GM12878 (cell line): ENCODE measurements around the gene TPK1. TPM values are rescaled to one million over a fixed set of nuclear protein-coding genes. Genes with fewer than 3 reads are reported as not detected.

Source experiments
- ATAC-seq: fragments of 200-7000 bp; cut with Tn5 transposase; 3 replicates; pipeline ENCODE4 v1.9.1; 2020; ENCODE audit warnings: mild to moderate bottlenecking, moderate library complexity
- BruUV-seq: library from RNA; stranded (reverse); fragments of 400-500 nt; replicated peaks from 2 replicates; lab custom pipeline; 2021; lab: Mats Ljungman, UMichigan
- CTCF ChIA-PET: fragments of 300-600 bp; sonication (Branson Sonifier 250); formaldehyde crosslinking; extraction: SDS; loops from one replicate; lab custom pipeline; 2021; ENCODE audit warnings: inconsistent platforms; lab: Yijun Ruan, JAX
- POLR2A ChIA-PET: fragments of 350-600 bp; formaldehyde crosslinking; extraction: SDS; loops from one replicate; lab custom pipeline; 2021; ENCODE audit warnings: inconsistent platforms; lab: Charles Lee
- RAD21 ChIA-PET: fragments of 300-600 bp; sonication (Branson Sonifier 250); formaldehyde crosslinking; loops from one replicate; lab custom pipeline; 2023; ENCODE audit warnings: antibody characterized with exemption; ENCODE audit not compliant: unreplicated experiment; lab: Charles Lee
- SMC1A ChIA-PET: fragments of 300-600 bp; sonication (Branson Sonifier 250); formaldehyde crosslinking; loops from one replicate; lab custom pipeline; 2023; ENCODE audit not compliant: unreplicated experiment, uncharacterized antibody; lab: Charles Lee
- DNase-seq: peaks from one replicate; pipeline ENCODE4 v3.0.0-alpha.2; 2011; ENCODE audit warnings: low read depth, low spot score
- FAIRE-seq: peaks from 3 replicates; lab custom pipeline; 2011; peaks lifted over from hg19 to GRCh38; lab: Jason Lieb, UNC
- H2AFZ ChIP-seq: 2 replicates; pipeline ENCODE4 v1.6.0; 2011; ENCODE audit warnings: low read depth, low read length, control low read depth; ENCODE audit not compliant: control insufficient read depth
- H3K27ac ChIP-seq: 2 replicates; pipeline ENCODE4 v1.5.1; 2011; ENCODE audit warnings: control low read depth; ENCODE audit not compliant: control insufficient read depth, insufficient read depth
- H3K27me3 ChIP-seq, 2 experiments: replicated peaks in 1 of 2; 2 replicates each; pipeline versions ENCODE4 v1.6.0 to v1.6.1; 2011; ENCODE audit warnings: low read length in 1 of 2; ENCODE audit not compliant: control insufficient read depth in 2 of 2, insufficient read depth in 2 of 2
- H3K36me3 ChIP-seq, 2 experiments: 2 replicates each; pipeline ENCODE4 v1.5.1; 2011; ENCODE audit warnings: low read length in 1 of 2; ENCODE audit not compliant: control insufficient read depth in 2 of 2, insufficient read depth in 2 of 2
- H3K4me1 ChIP-seq: 2 replicates; pipeline ENCODE4 v1.6.1; 2011; ENCODE audit warnings: mild to moderate bottlenecking, low read length, moderate library complexity, mixed read lengths; ENCODE audit not compliant: control insufficient read depth, insufficient read depth
- H3K4me2 ChIP-seq: 2 replicates; pipeline ENCODE4 v1.6.0; 2011; ENCODE audit warnings: control low read depth; ENCODE audit not compliant: control insufficient read depth, insufficient read depth
- H3K4me3 ChIP-seq: fragments of 200-600 bp; sonication (generic); 2 replicates; pipeline ENCODE4 v1.5.1; 2016
- H3K79me2 ChIP-seq: 2 replicates; pipeline ENCODE4 v1.6.0; 2011; ENCODE audit warnings: low read length; ENCODE audit not compliant: control insufficient read depth, insufficient read depth
- H3K9ac ChIP-seq: 2 replicates; pipeline ENCODE4 v1.8.0; 2011; ENCODE audit warnings: low read length, control low read depth, mixed read lengths; ENCODE audit not compliant: control insufficient read depth, insufficient read depth
- H3K9me3 ChIP-seq: replicated peaks from 3 replicates; pipeline ENCODE4 v1.5.1; 2011; ENCODE audit warnings: mild to moderate bottlenecking, low read length; ENCODE audit not compliant: control insufficient read depth, insufficient read depth
- H4K20me1 ChIP-seq: 2 replicates; pipeline ENCODE4 v1.6.0; 2011; ENCODE audit not compliant: control insufficient read depth, insufficient read depth
- ATF7 ChIP-seq: fragments of 450-650 bp; IDR thresholded peaks from 2 replicates; pipeline ENCODE4 v1.6.1; 2016; ENCODE audit warnings: low read depth, mild to moderate bottlenecking
- CREB1 ChIP-seq: IDR thresholded peaks from 2 replicates; pipeline ENCODE4 v1.6.1; 2012; ENCODE audit warnings: low read depth, mild to moderate bottlenecking, inconsistent platforms
- MEF2A ChIP-seq: IDR thresholded peaks from 2 replicates; pipeline ENCODE4 v1.6.1; 2011; ENCODE audit warnings: low read depth, mild to moderate bottlenecking, low read length, moderate library complexity; ENCODE audit not compliant: insufficient read depth
- NFXL1 ChIP-seq: fragments of 450-650 bp; IDR thresholded peaks from 2 replicates; pipeline ENCODE4 v1.6.1; 2017; ENCODE audit warnings: antibody characterized with exemption, mild to moderate bottlenecking, borderline replicate concordance
- NRF1 ChIP-seq: conservative IDR thresholded peaks from 2 replicates; pipeline ENCODE4 v1.6.1; 2011; ENCODE audit warnings: mild to moderate bottlenecking, low read depth, low read length, improper control_type of control experiment
- POU2F2 ChIP-seq: IDR thresholded peaks from 3 replicates; pipeline ENCODE4 v1.6.1; 2011; ENCODE audit warnings: low read depth, mild to moderate bottlenecking, low read length, borderline replicate concordance
- RAD21 ChIP-seq: IDR thresholded peaks from 2 replicates; pipeline ENCODE4 v1.6.1; 2011; ENCODE audit warnings: mild to moderate bottlenecking, low read depth, low read length, moderate library complexity; ENCODE audit not compliant: insufficient read depth
- RFX5 ChIP-seq: IDR thresholded peaks from 2 replicates; pipeline ENCODE4 v1.6.1; 2011; ENCODE audit warnings: low read depth, low read length, improper control_type of control experiment
- SPI1 ChIP-seq: IDR thresholded peaks from 2 replicates; pipeline ENCODE4 v1.6.1; 2011; ENCODE audit warnings: low read depth, mild to moderate bottlenecking, low read length, moderate library complexity, borderline replicate concordance; ENCODE audit not compliant: insufficient read depth
- TBL1XR1 ChIP-seq: IDR thresholded peaks from 2 replicates; pipeline ENCODE4 v1.6.1; 2012; ENCODE audit warnings: low read depth, low read length, improper control_type of control experiment
- YY1 ChIP-seq: IDR thresholded peaks from 2 replicates; pipeline ENCODE4 v1.6.1; 2011; ENCODE audit warnings: low read depth, mild to moderate bottlenecking, low read length
- WGBS: methylation state at CpG from one replicate; pipeline ENCODE4 v1.1.6; 2016; ENCODE audit warnings: low lambda C conversion rate; ENCODE audit not compliant: insufficient replicate concordance, insufficient coverage; ENCODE audit errors: missing lambda C conversion rate; 5-methylcytosine and 5-hydroxymethylcytosine counted together
- in situ Hi-C: fragments of 300-500 bp; cut with MboI; formaldehyde crosslinking; loops from 9 replicates; pipeline ENCODE4 v1.14.3; 2018; ENCODE audit warnings: mixed read lengths
- intact Hi-C: fragments of 100-400 bp; cut with micrococcal nuclease; formaldehyde crosslinking; loops from one replicate; pipeline ENCODE4 v1.14.2; 2022; ENCODE audit not compliant: unreplicated experiment
- polyA plus RNA-seq, 11 experiments: library from polyadenylated mRNA; depleted of rRNA in 4 of 11; unstranded in 6 of 11; stranded (reverse) in 5 of 11; fragments of >200 nt; fragmentation: Nextera tagmentation in 4 of 11; fragmentation: Illumina TruSeq in 1 of 11; extraction: Ambion mirVana in 4 of 11; extraction: Trizol in 1 of 11; gene quantifications; 1 replicate in 1 of 11; 2 replicates in 10 of 11; pipeline versions ENCODE4 v1.2.1 to v1.2.3, GENCODE V29; 2011 to 2016; ENCODE audit warnings: inconsistent platforms in 2 of 11, missing spikeins in 2 of 11, low read depth in 1 of 11
- total RNA-seq, 4 experiments: library from RNA; depleted of rRNA in 3 of 4; stranded (reverse); fragments of >200 nt in 3 of 4; fragmentation: Illumina TruSeq in 1 of 4; extraction: Trizol in 1 of 4; gene quantifications; 2 replicates each; pipeline versions ENCODE4 v1.2.1 to v1.2.3, GENCODE V29; 2013 to 2021
- TF ChIP-seq, protein P1 (sequence below): fragments of 450-650 bp; IDR thresholded peaks from 2 replicates; pipeline ENCODE4 v1.6.1; 2016; ENCODE audit warnings: mild to moderate bottlenecking
- TF ChIP-seq, protein P2 (sequence below): fragments of 450-650 bp; IDR thresholded peaks from 2 replicates; pipeline ENCODE4 v1.6.1; 2017; ENCODE audit warnings: low read depth, mild to moderate bottlenecking, moderate library complexity
- TF ChIP-seq, protein P3 (sequence below), 3 experiments: IDR thresholded peaks in 2 of 3; conservative IDR thresholded peaks in 1 of 3; 2 replicates each; pipeline ENCODE4 v1.5.1; 2011; ENCODE audit warnings: low read depth in 3 of 3, low read length in 3 of 3, mild to moderate bottlenecking in 3 of 3, control low read depth in 2 of 3, moderate library complexity in 2 of 3, inconsistent platforms in 1 of 3, mixed read lengths in 1 of 3; ENCODE audit not compliant: control insufficient read depth in 2 of 3, insufficient read depth in 1 of 3; ENCODE audit errors: extremely low read depth in 1 of 3

The TPK1 gene
- total and polyA plus RNA-seq, 10 of the 15 experiments (the other 5 are each of a cell fraction or from before 2014, with no cell fraction given) = 7.1 to 19.0 (median 9.3) TPM

DNA sequence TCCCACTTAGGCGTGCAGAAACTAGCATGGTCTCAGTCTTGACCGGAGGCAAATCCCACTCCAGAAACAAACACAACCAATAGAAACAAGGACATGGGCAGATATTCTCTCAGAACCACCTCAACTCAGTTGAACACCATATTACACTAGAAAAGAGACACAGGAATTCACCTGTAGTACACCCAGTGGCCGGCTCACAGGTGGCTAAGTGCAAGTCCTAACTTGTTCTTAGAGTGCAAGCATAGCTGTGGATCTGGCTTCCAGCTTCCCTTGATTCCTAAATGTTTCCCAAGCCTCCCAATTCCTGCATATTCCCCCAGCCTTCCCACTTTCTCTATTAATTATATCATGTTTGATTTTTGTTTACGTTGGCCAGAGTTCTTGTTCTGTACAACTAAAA lies 164.4 kb downstream of the TPK1 start (continued):
- no peak for TF ChIP-seq CREB1
- no peak for TF ChIP-seq POU2F2
- TF ChIP-seq ATF7 = no peak
- no peak for TF ChIP-seq NFXL1
- TF ChIP-seq RFX5 = no peak
- no peak for TF ChIP-seq YY1
- TF ChIP-seq SPI1 = no peak
- TF ChIP-seq TBL1XR1 = no peak
- no peak for TF ChIP-seq MEF2A
- TF ChIP-seq, protein P1, sequence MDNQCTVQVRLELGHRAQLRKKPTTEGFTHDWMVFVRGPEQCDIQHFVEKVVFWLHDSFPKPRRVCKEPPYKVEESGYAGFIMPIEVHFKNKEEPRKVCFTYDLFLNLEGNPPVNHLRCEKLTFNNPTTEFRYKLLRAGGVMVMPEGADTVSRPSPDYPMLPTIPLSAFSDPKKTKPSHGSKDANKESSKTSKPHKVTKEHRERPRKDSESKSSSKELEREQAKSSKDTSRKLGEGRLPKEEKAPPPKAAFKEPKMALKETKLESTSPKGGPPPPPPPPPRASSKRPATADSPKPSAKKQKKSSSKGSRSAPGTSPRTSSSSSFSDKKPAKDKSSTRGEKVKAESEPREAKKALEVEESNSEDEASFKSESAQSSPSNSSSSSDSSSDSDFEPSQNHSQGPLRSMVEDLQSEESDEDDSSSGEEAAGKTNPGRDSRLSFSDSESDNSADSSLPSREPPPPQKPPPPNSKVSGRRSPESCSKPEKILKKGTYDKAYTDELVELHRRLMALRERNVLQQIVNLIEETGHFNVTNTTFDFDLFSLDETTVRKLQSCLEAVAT = no peak

DNA sequence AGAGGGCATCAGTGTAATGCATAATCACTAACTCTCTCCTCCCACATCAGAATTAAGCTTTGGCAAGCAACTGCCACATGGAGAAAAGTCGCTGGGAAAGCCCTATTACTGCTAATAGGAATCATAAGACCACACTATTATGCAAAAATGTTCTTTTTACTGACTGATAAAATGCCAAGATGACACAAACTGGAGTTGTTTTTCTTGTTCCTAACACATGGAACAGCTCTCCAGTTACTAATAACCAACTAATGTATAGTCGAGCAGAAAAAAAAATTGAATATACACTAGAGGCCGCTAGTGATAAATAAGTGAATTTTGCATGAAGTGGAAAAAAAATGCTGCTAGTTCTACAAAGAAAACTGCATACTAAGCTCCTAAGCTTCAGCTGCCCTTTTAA lies 165.6 kb downstream of the TPK1 start:
- Histone ChIP-seq H3K79me2 (no peaks in the 10 kb centered on the region), H3K27ac (no peak overlapping the region), H3K9me3 (no peaks in the 10 kb centered on the region), H3K36me3 (no peaks in the 10 kb centered on the region), H2AFZ (no peak overlapping the region), H3K4me1 (no peaks in the 10 kb centered on the region), H3K4me2 (no peak overlapping the region), H4K20me1 (no peaks in the 10 kb centered on the region), H3K9ac (no peak overlapping the region), H3K4me3 (no peak overlapping the region), H3K27me3 (no peaks in the 10 kb centered on the region)
- no TSS peak for BruUV-seq
- RAD21 ChIA-PET = no interaction called here
- SMC1A ChIA-PET = interaction anchor here (0.9 to 1.6 kb wide), 6 partner anchors 8 to 1420 kb away, joined by 3 to 5 read pairs (median 4); no protein-coding TSS in a partner anchor
- no peak for TF ChIP-seq NRF1
- 0 out of 2 replicates have a peak, but pooled peaks have one; percentile 15 for TF ChIP-seq RAD21
- TF ChIP-seq, protein P2, sequence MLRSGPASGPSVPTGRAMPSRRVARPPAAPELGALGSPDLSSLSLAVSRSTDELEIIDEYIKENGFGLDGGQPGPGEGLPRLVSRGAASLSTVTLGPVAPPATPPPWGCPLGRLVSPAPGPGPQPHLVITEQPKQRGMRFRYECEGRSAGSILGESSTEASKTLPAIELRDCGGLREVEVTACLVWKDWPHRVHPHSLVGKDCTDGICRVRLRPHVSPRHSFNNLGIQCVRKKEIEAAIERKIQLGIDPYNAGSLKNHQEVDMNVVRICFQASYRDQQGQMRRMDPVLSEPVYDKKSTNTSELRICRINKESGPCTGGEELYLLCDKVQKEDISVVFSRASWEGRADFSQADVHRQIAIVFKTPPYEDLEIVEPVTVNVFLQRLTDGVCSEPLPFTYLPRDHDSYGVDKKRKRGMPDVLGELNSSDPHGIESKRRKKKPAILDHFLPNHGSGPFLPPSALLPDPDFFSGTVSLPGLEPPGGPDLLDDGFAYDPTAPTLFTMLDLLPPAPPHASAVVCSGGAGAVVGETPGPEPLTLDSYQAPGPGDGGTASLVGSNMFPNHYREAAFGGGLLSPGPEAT = no peak
- no peak for TF ChIP-seq MEF2A
- TF ChIP-seq, protein P3, sequence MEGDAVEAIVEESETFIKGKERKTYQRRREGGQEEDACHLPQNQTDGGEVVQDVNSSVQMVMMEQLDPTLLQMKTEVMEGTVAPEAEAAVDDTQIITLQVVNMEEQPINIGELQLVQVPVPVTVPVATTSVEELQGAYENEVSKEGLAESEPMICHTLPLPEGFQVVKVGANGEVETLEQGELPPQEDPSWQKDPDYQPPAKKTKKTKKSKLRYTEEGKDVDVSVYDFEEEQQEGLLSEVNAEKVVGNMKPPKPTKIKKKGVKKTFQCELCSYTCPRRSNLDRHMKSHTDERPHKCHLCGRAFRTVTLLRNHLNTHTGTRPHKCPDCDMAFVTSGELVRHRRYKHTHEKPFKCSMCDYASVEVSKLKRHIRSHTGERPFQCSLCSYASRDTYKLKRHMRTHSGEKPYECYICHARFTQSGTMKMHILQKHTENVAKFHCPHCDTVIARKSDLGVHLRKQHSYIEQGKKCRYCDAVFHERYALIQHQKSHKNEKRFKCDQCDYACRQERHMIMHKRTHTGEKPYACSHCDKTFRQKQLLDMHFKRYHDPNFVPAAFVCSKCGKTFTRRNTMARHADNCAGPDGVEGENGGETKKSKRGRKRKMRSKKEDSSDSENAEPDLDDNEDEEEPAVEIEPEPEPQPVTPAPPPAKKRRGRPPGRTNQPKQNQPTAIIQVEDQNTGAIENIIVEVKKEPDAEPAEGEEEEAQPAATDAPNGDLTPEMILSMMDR (IDR thresholded peaks at IDR 0.05 in 2 of 3, conservative IDR thresholded peaks at IDR 0.05 in 1 of 3; ENCODE audit: control insufficient read depth in 2 of 3, extremely low read depth in 1 of 3, insufficient read depth in 1 of 3, low read depth in 3 of 3, low read length in 3 of 3) = peak in 1 of 3 experiments; percentile 29; a peak in 2 of 6 replicates
- CTCF ChIA-PET = interaction anchor here (0.6 to 1.7 kb wide), 8 partner anchors 14 to 185 kb away, joined by 3 to 4 read pairs (median 3); no protein-coding TSS in a partner anchor
- 9% methylated on average over 3 of the region's 3 CpGs for WGBS
- FAIRE-seq (no peak), ATAC-seq (0 out of 3 replicates have a peak, but pooled peaks have one; percentile 39), DNase-seq (no peak)
- in situ Hi-C loops = no loop called here
- POLR2A ChIA-PET = no interaction called here
- intact Hi-C loops = no loop called here
